Astrocyte of the hippocampus (primary cell): ENCODE data around the gene MMP23B.
"Not testable (repeated sequence)": the region's sequence is repeated elsewhere in the genome, so short reads cannot be mapped to it uniquely, and the experiment has no call there.

Experiments used
- DNase-seq: peaks from one replicate; pipeline ENCODE4 v3.0.0; 2011; ENCODE audit warnings: low read depth, low spot score

Gene MMP23B

GRCh38 chr1:1666526-1666925 is 34.6 kb downstream of the MMP23B start:
- DNase-seq = no peak

- DNase-seq = no peak
These were observed 37.8 kb downstream of the MMP23B start for GRCh38 chr1:1669468-1670440.

- no peak for DNase-seq
These were observed 38.9 kb downstream of the MMP23B start for GRCh38 chr1:1670866-1671265.

- no peak for DNase-seq
These were observed 39.6 kb downstream of the MMP23B start for GRCh38 chr1:1671365-1672119.

- DNase-seq = no peak
These were observed 40.4 kb downstream of the MMP23B start for GRCh38 chr1:1672181-1672965.

- DNase-seq = not testable (repeated sequence)
These were observed 42.8 kb downstream of the MMP23B start for GRCh38 chr1:1674806-1675205.

GRCh38 chr1:1675218-1675617 is 43.2 kb downstream of the MMP23B start:
- not testable (repeated sequence) for DNase-seq

GRCh38 chr1:1676087-1676486 is 44.1 kb downstream of the MMP23B start:
- not testable (repeated sequence) for DNase-seq

GRCh38 chr1:1677718-1678580 is 46.0 kb downstream of the MMP23B start:
- no peak for DNase-seq

- DNase-seq = peak; percentile 22
These were observed 46.8 kb downstream of the MMP23B start for GRCh38 chr1:1678581-1679380.

- DNase-seq = no peak
These were observed 48.3 kb downstream of the MMP23B start for GRCh38 chr1:1680031-1680911.

GRCh38 chr1:1680912-1681273 is 48.9 kb downstream of the MMP23B start:
- no peak for DNase-seq

GRCh38 chr1:1683104-1683905 is 51.3 kb downstream of the MMP23B start:
- DNase-seq = no peak
